Activated naive CD4-positive, alpha-beta T cell treated with anti-CD3 and anti-CD28 coated beads, Interleukin-2, amount 50 U/mL, for 16 hours (primary cell): ENCODE data around the gene FRAS1.
"Not testable (repeated sequence)": the region's sequence is repeated elsewhere in the genome, so short reads cannot be mapped to it uniquely, and the experiment has no call there.

ENCODE experiments used
- DNase-seq: peaks from one replicate; pipeline ENCODE4 v3.0.0-alpha.2; 2020

The FRAS1 gene

GRCh38 chr4:78460368-78460767, 403.2 kb downstream of the FRAS1 start:
- no peak for DNase-seq

GRCh38 chr4:78464265-78464664, 407.1 kb downstream of the FRAS1 start:
- DNase-seq = no peak

- DNase-seq = not testable (repeated sequence)
Observed at GRCh38 chr4:78467223-78467622, 410.1 kb downstream of the FRAS1 start.

- DNase-seq = no peak
Observed at GRCh38 chr4:78468272-78468671, 411.1 kb downstream of the FRAS1 start.

- DNase-seq = no peak
Observed at GRCh38 chr4:78476108-78476704, 419.1 kb downstream of the FRAS1 start.

GRCh38 chr4:78477276-78477675, 420.2 kb downstream of the FRAS1 start:
- no peak for DNase-seq

- no peak for DNase-seq
Observed at GRCh38 chr4:78478523-78478922, 421.4 kb downstream of the FRAS1 start.

GRCh38 chr4:78480286-78480685, 423.2 kb downstream of the FRAS1 start:
- DNase-seq = no peak

GRCh38 chr4:78481180-78481579, 424.1 kb downstream of the FRAS1 start:
- no peak for DNase-seq

GRCh38 chr4:78482281-78482680, 425.2 kb downstream of the FRAS1 start:
- no peak for DNase-seq

GRCh38 chr4:78483811-78484210, 426.7 kb downstream of the FRAS1 start:
- no peak for DNase-seq

- DNase-seq = no peak
Observed at GRCh38 chr4:78484574-78484973, 427.5 kb downstream of the FRAS1 start.

- no peak for DNase-seq
Observed at GRCh38 chr4:78493731-78494130, 436.6 kb downstream of the FRAS1 start.

GRCh38 chr4:78496021-78496643, 439.0 kb downstream of the FRAS1 start:
- no peak for DNase-seq

GRCh38 chr4:78506260-78506659, 449.1 kb downstream of the FRAS1 start:
- not testable (repeated sequence) for DNase-seq

- no peak for DNase-seq
Observed at GRCh38 chr4:78509043-78509442, 451.9 kb downstream of the FRAS1 start.

- DNase-seq = no peak
Observed at GRCh38 chr4:78510108-78510507, 453.0 kb downstream of the FRAS1 start.

- DNase-seq = no peak
Observed at GRCh38 chr4:78510681-78511080, 453.6 kb downstream of the FRAS1 start.

GRCh38 chr4:78512357-78512920, 455.3 kb downstream of the FRAS1 start:
- no peak for DNase-seq

GRCh38 chr4:78513411-78513975, 456.4 kb downstream of the FRAS1 start:
- DNase-seq = no peak

GRCh38 chr4:78517050-78517652, 460.0 kb downstream of the FRAS1 start:
- no peak for DNase-seq

GRCh38 chr4:78518561-78518960, 461.4 kb downstream of the FRAS1 start:
- no peak for DNase-seq

GRCh38 chr4:78519962-78520361, 462.8 kb downstream of the FRAS1 start:
- DNase-seq = no peak

- no peak for DNase-seq
Observed at GRCh38 chr4:78520808-78521226, 463.7 kb downstream of the FRAS1 start.
